Measurements from ENCODE around the gene SH3BP1.

The SH3BP1 gene

DNA sequence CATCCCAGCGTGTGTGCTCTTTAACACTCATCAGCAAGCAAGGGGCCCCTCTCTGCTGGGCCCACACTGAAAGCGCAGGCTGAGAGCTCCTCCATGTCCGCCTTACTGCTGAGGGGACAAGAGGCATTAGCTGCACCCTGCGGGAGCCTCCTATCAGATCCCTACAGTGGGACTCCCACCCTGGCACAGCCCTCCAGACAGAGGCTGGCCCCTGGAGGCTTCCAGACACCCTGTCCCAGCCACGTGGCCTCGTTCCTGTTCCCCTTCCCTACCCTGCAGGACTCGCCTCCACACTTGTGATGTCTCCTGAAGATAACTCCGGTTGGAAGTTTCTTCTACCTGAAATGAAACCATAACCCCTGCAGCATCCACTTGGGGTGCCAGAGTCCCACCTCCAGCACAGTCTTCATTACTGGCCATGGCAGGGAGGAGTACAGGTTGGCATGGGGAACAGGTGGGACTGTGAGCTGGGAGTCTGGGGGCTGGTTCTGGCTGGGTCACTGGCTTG, 5.0 kb upstream of the SH3BP1 start:
- TF ChIP-seq EZH2phosphoT487 (IDR thresholded peaks at IDR 0.05; ENCODE audit: borderline replicate concordance, low read length) = no peak
- TF ChIP-seq, protein P1, sequence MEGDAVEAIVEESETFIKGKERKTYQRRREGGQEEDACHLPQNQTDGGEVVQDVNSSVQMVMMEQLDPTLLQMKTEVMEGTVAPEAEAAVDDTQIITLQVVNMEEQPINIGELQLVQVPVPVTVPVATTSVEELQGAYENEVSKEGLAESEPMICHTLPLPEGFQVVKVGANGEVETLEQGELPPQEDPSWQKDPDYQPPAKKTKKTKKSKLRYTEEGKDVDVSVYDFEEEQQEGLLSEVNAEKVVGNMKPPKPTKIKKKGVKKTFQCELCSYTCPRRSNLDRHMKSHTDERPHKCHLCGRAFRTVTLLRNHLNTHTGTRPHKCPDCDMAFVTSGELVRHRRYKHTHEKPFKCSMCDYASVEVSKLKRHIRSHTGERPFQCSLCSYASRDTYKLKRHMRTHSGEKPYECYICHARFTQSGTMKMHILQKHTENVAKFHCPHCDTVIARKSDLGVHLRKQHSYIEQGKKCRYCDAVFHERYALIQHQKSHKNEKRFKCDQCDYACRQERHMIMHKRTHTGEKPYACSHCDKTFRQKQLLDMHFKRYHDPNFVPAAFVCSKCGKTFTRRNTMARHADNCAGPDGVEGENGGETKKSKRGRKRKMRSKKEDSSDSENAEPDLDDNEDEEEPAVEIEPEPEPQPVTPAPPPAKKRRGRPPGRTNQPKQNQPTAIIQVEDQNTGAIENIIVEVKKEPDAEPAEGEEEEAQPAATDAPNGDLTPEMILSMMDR (IDR thresholded peaks at IDR 0.05; ENCODE audit: low read depth, low read length, poor library complexity, severe bottlenecking) = peak; percentile 36
- peaks cover 17% of the 10 kb centered on the region for H3F3A ChIP-seq (ENCODE audit: control insufficient read depth, insufficient read depth)
- peak overlapping the region; percentile 74 for H3K4me2 ChIP-seq (ENCODE audit: low read length)
- no peaks in the 10 kb centered on the region for H3K79me2 ChIP-seq (ENCODE audit: control insufficient read depth, low read length)
- H4K20me1 ChIP-seq (ENCODE audit: control insufficient read depth, insufficient read depth, low read depth, low read length) = no peaks in the 10 kb centered on the region; the same call in 1 of the 2 replicates
- H3K27me3 ChIP-seq (ENCODE audit: control insufficient read depth, low read length) = no peaks in the 10 kb centered on the region
- no peaks in the 10 kb centered on the region for H3K9me2 ChIP-seq (replicated peaks; ENCODE audit: control insufficient read depth, low read length)
- peaks cover 39% of the 10 kb centered on the region for H3K36me3 ChIP-seq (ENCODE audit: control insufficient read depth, low read length)
- peak overlapping the region; percentile 48 for H3K4me3 ChIP-seq (ENCODE audit: low read length)
- H3K4me1 ChIP-seq (ENCODE audit: control insufficient read depth, low read length) = peaks cover 49% of the 10 kb centered on the region
- no peaks in the 10 kb centered on the region for H3K9me3 ChIP-seq (ENCODE audit: control insufficient read depth, insufficient read depth, low read length)
- H3K27ac ChIP-seq (ENCODE audit: low read depth, low read length) = peak overlapping the region; percentile 59

- no peaks in the 10 kb centered on the region for H3K9me3 ChIP-seq (ENCODE audit: control insufficient read depth, insufficient read depth, low read length)
- TF ChIP-seq EZH2phosphoT487 (IDR thresholded peaks at IDR 0.05; ENCODE audit: borderline replicate concordance, low read length) = no peak
- TF ChIP-seq, protein P1 (IDR thresholded peaks at IDR 0.05; ENCODE audit: low read depth, low read length, poor library complexity, severe bottlenecking) = no peak
- H3K4me3 ChIP-seq (ENCODE audit: low read length) = no peak overlapping the region
- peaks cover 3% of the 10 kb centered on the region; the same call in 1 of the 2 replicates for H3K79me2 ChIP-seq (ENCODE audit: control insufficient read depth, low read length)
- peaks cover 17% of the 10 kb centered on the region for H3F3A ChIP-seq (ENCODE audit: control insufficient read depth, insufficient read depth)
- H4K20me1 ChIP-seq (ENCODE audit: control insufficient read depth, insufficient read depth, low read depth, low read length) = no peaks in the 10 kb centered on the region; the same call in 1 of the 2 replicates
- peaks cover 32% of the 10 kb centered on the region for H3K36me3 ChIP-seq (ENCODE audit: control insufficient read depth, low read length)
- no peaks in the 10 kb centered on the region for H3K9me2 ChIP-seq (replicated peaks; ENCODE audit: control insufficient read depth, low read length)
- H3K4me2 ChIP-seq (ENCODE audit: low read length) = no peak overlapping the region
- H3K27me3 ChIP-seq (ENCODE audit: control insufficient read depth, low read length) = no peaks in the 10 kb centered on the region
- no peak overlapping the region for H3K27ac ChIP-seq (ENCODE audit: low read depth, low read length)
- peaks cover 49% of the 10 kb centered on the region for H3K4me1 ChIP-seq (ENCODE audit: control insufficient read depth, low read length)
Observed at GRCh38 chr22:37635157-37635556, 4.3 kb upstream of the SH3BP1 start.

GRCh38 chr22:37636186-37636948, 3.1 kb upstream of the SH3BP1 start:
- H4K20me1 ChIP-seq (ENCODE audit: control insufficient read depth, insufficient read depth, low read depth, low read length) = no peaks in the 10 kb centered on the region; the same call in 1 of the 2 replicates
- no peaks in the 10 kb centered on the region for H3K9me3 ChIP-seq (ENCODE audit: control insufficient read depth, insufficient read depth, low read length)
- peaks cover 29% of the 10 kb centered on the region for H3K36me3 ChIP-seq (ENCODE audit: control insufficient read depth, low read length)
- H3K79me2 ChIP-seq (ENCODE audit: control insufficient read depth, low read length) = peaks cover 9% of the 10 kb centered on the region
- no peak overlapping the region for H3K4me3 ChIP-seq (ENCODE audit: low read length)
- no peak overlapping the region for H3K27ac ChIP-seq (ENCODE audit: low read depth, low read length)
- H3F3A ChIP-seq (ENCODE audit: control insufficient read depth, insufficient read depth) = peaks cover 22% of the 10 kb centered on the region
- TF ChIP-seq, protein P1 (IDR thresholded peaks at IDR 0.05; ENCODE audit: low read depth, low read length, poor library complexity, severe bottlenecking) = no peak
- TF ChIP-seq EZH2phosphoT487 (IDR thresholded peaks at IDR 0.05; ENCODE audit: borderline replicate concordance, low read length) = no peak
- no peaks in the 10 kb centered on the region for H3K9me2 ChIP-seq (replicated peaks; ENCODE audit: control insufficient read depth, low read length)
- peaks cover 59% of the 10 kb centered on the region for H3K4me1 ChIP-seq (ENCODE audit: control insufficient read depth, low read length)
- H3K27me3 ChIP-seq (ENCODE audit: control insufficient read depth, low read length) = no peaks in the 10 kb centered on the region
- H3K4me2 ChIP-seq (ENCODE audit: low read length) = no peak overlapping the region
